H1 (cell line): ENCODE results near the gene PTPN21. TPM values are rescaled to one million over a fixed set of nuclear protein-coding genes. Genes with fewer than 3 reads are reported as not detected.

Source experiments
- CTCF ChIA-PET: fragments of 300-600 bp; sonication (Branson Sonifier 250); formaldehyde crosslinking; loops from one replicate; lab custom pipeline; 2021; ENCODE audit not compliant: partially characterized antibody; lab: Charles Lee
- POLR2A ChIA-PET: fragments of 300-600 bp; sonication (Branson Sonifier 250); formaldehyde crosslinking; loops from one replicate; lab custom pipeline; 2021; ENCODE audit warnings: inconsistent platforms; ENCODE audit not compliant: partially characterized antibody; lab: Charles Lee
- DNase-seq, 2 experiments: peaks; one replicate each; pipeline versions ENCODE4 v3.0.0 to v3.0.0-alpha.2; 2010 to 2022; ENCODE audit warnings: low spot score in 2 of 2, low read depth in 1 of 2, mixed read lengths in 1 of 2
- FAIRE-seq: peaks from 2 replicates; lab custom pipeline; 2011; peaks lifted over from hg19 to GRCh38; lab: Jason Lieb, UNC
- H2AFZ ChIP-seq: 2 replicates; pipeline ENCODE4 v1.8.1; 2012; ENCODE audit warnings: low read length, inconsistent platforms
- H2AK5ac ChIP-seq: 2 replicates; pipeline ENCODE4 v1.6.1; 2013; ENCODE audit warnings: low read depth, low read length
- H2BK120ac ChIP-seq: replicated peaks from 2 replicates; pipeline ENCODE3; 2013; ENCODE audit warnings: low read depth, low read length, inconsistent platforms
- H2BK12ac ChIP-seq: 2 replicates; pipeline ENCODE4 v1.6.1; 2013; ENCODE audit warnings: low read depth, low read length
- H2BK15ac ChIP-seq: 2 replicates; pipeline ENCODE4 v1.6.1; 2013; ENCODE audit warnings: low read length
- H2BK20ac ChIP-seq: 2 replicates; pipeline ENCODE4 v1.6.1; 2013; ENCODE audit warnings: low read length
- H2BK5ac ChIP-seq: 2 replicates; pipeline ENCODE4 v1.6.1; 2013; ENCODE audit warnings: low read depth, low read length
- H3K14ac ChIP-seq: 2 replicates; pipeline ENCODE4 v1.6.1; 2013; ENCODE audit warnings: inconsistent platforms; ENCODE audit not compliant: insufficient read length
- H3K18ac ChIP-seq: 2 replicates; pipeline ENCODE4 v1.6.1; 2013; ENCODE audit warnings: low read length; ENCODE audit errors: extremely low read depth
- H3K23ac ChIP-seq: 2 replicates; pipeline ENCODE4 v1.6.1; 2013; ENCODE audit warnings: inconsistent platforms; ENCODE audit not compliant: insufficient read length
- H3K23me2 ChIP-seq: 2 replicates; pipeline ENCODE4 v1.6.1; 2013; ENCODE audit warnings: low read depth, low read length
- H3K27ac ChIP-seq: 2 replicates; pipeline ENCODE4 v1.6.1; 2011; ENCODE audit warnings: low read depth, low read length, inconsistent platforms
- H3K27me3 ChIP-seq, 4 experiments: replicated peaks in 1 of 4; 1 replicate in 1 of 4; 2 replicates in 3 of 4; pipeline versions ENCODE4 v1.6.1 to v1.8.1; 2011 to 2013; ENCODE audit warnings: low read length in 3 of 4, mild to moderate bottlenecking in 3 of 4, inconsistent platforms in 2 of 4, mixed read lengths in 2 of 4, moderate library complexity in 1 of 4; ENCODE audit not compliant: control insufficient read depth in 3 of 4, insufficient read depth in 3 of 4; ENCODE audit errors: extremely low read depth in 1 of 4
- H3K36me3 ChIP-seq, 4 experiments: 2 replicates each; pipeline versions ENCODE4 v1.6.1 to v1.8.1; 2011 to 2013; ENCODE audit warnings: mild to moderate bottlenecking in 4 of 4, low read length in 3 of 4, moderate library complexity in 2 of 4, control low read depth in 1 of 4, inconsistent platforms in 1 of 4; ENCODE audit not compliant: insufficient read depth in 4 of 4, control insufficient read depth in 2 of 4
- H3K4ac ChIP-seq: replicated peaks from 2 replicates; pipeline ENCODE3; 2013; ENCODE audit warnings: low read length, low read depth, mixed read lengths, inconsistent platforms; ENCODE audit not compliant: insufficient read length
- H3K4me1 ChIP-seq, 4 experiments: replicated peaks in 1 of 4; 1 replicate in 1 of 4; 2 replicates in 3 of 4; pipeline versions ENCODE4 v1.6.1 to v1.8.1; 2011 to 2013; ENCODE audit warnings: low read length in 3 of 4, inconsistent platforms in 2 of 4, mixed read lengths in 1 of 4; ENCODE audit not compliant: insufficient read depth in 4 of 4, control insufficient read depth in 3 of 4
- H3K4me2 ChIP-seq, 2 experiments: 2 replicates each; pipeline versions ENCODE4 v1.6.1 to v1.8.1; 2011 to 2013; ENCODE audit warnings: low read depth in 2 of 2, low read length in 2 of 2, control low read depth in 1 of 2, inconsistent platforms in 1 of 2, mild to moderate bottlenecking in 1 of 2; ENCODE audit not compliant: insufficient read depth in 1 of 2
- H3K4me3 ChIP-seq, 4 experiments: fragments of 200-600, 300-600 bp in 1 of 4; sonication (generic), shearing (Covaris generic), sonication (Bioruptor Twin) in 1 of 4; 2 replicates each; pipeline versions ENCODE4 v1.5.1 to v1.8.1; 2011 to 2016; ENCODE audit warnings: low read length in 4 of 4, low read depth in 3 of 4, control low read depth in 2 of 4, inconsistent platforms in 2 of 4, mild to moderate bottlenecking in 2 of 4, mixed read lengths in 1 of 4, moderate library complexity in 1 of 4; ENCODE audit not compliant: insufficient read depth in 2 of 4; ENCODE audit errors: extremely low read depth in 1 of 4
- H3K56ac ChIP-seq: replicated peaks from 2 replicates; pipeline ENCODE3; 2013; ENCODE audit warnings: low read depth, mild to moderate bottlenecking, mixed read lengths, low read length, inconsistent platforms; ENCODE audit not compliant: insufficient read length
- H3K79me1 ChIP-seq: 2 replicates; pipeline ENCODE4 v1.6.1; 2013; ENCODE audit warnings: low read depth, low read length, control low read depth
- H3K79me2 ChIP-seq, 2 experiments: 2 replicates each; pipeline versions ENCODE4 v1.6.1 to v1.8.1; 2012 to 2013; ENCODE audit warnings: low read length in 2 of 2, mild to moderate bottlenecking in 2 of 2, inconsistent platforms in 1 of 2; ENCODE audit not compliant: insufficient read depth in 2 of 2, control insufficient read depth in 1 of 2
- H3K9ac ChIP-seq, 4 experiments: replicated peaks in 1 of 4; 1 replicate in 1 of 4; 2 replicates in 3 of 4; pipeline versions ENCODE4 v1.6.1 to v1.8.1; 2011 to 2013; ENCODE audit warnings: low read depth in 3 of 4, low read length in 3 of 4, control low read depth in 2 of 4, mild to moderate bottlenecking in 2 of 4, moderate library complexity in 2 of 4, inconsistent platforms in 1 of 4; ENCODE audit errors: extremely low read depth in 1 of 4
- H3K9me3 ChIP-seq, 2 experiments: 2 replicates each; pipeline versions ENCODE4 v1.6.1 to v1.8.1; 2012 to 2013; ENCODE audit warnings: mild to moderate bottlenecking in 2 of 2, moderate library complexity in 2 of 2, control low read depth in 1 of 2, inconsistent platforms in 1 of 2, low read depth in 1 of 2, low read length in 1 of 2, mixed read lengths in 1 of 2; ENCODE audit not compliant: insufficient read depth in 2 of 2
- H4K20me1 ChIP-seq, 2 experiments: replicated peaks in 1 of 2; 2 replicates each; pipeline versions ENCODE3 to v1.8.1; 2011 to 2013; ENCODE audit warnings: inconsistent platforms in 2 of 2, low read length in 2 of 2, mild to moderate bottlenecking in 1 of 2; ENCODE audit not compliant: insufficient read depth in 2 of 2, control insufficient read depth in 1 of 2
- H4K5ac ChIP-seq: 2 replicates; pipeline ENCODE4 v1.6.1; 2013; ENCODE audit warnings: low read length, low read depth, mixed read lengths, inconsistent platforms; ENCODE audit not compliant: insufficient read length
- H4K8ac ChIP-seq: 2 replicates; pipeline ENCODE4 v1.8.0; 2013; ENCODE audit warnings: mild to moderate bottlenecking, moderate library complexity, low read length, inconsistent platforms; ENCODE audit not compliant: insufficient read depth; ENCODE audit errors: extremely low read depth
- H4K91ac ChIP-seq: replicated peaks from 2 replicates; pipeline ENCODE3; 2013; ENCODE audit warnings: low read length, mixed read lengths, inconsistent platforms; ENCODE audit not compliant: insufficient read length
- BCL11A ChIP-seq, 2 experiments: IDR thresholded peaks; one replicate each; pipeline ENCODE4 v1.6.1; 2011; ENCODE audit warnings: low read depth in 2 of 2, low read length in 2 of 2, mild to moderate bottlenecking in 2 of 2
- HDAC2 ChIP-seq, 2 experiments: fragments of 300-600 bp in 1 of 2; sonication (generic) in 1 of 2; IDR thresholded peaks; 2 replicates each; pipeline ENCODE4 v1.6.1; 2011 to 2012; ENCODE audit warnings: low read depth in 2 of 2, low read length in 2 of 2, mild to moderate bottlenecking in 2 of 2, moderate library complexity in 2 of 2, borderline replicate concordance in 1 of 2, inconsistent platforms in 1 of 2
- KDM4A ChIP-seq: IDR thresholded peaks from one replicate; pipeline ENCODE4 v1.7.1; 2012; ENCODE audit warnings: low read depth, mild to moderate bottlenecking, moderate library complexity, low read length, inconsistent platforms; ENCODE audit not compliant: severe bottlenecking
- NRF1 ChIP-seq: IDR thresholded peaks from 2 replicates; pipeline ENCODE4 v1.6.1; 2011; ENCODE audit warnings: mild to moderate bottlenecking, low read depth, low read length, improper control_type of control experiment
- PHF8 ChIP-seq: fragments of 200-600 bp; sonication (generic); conservative IDR thresholded peaks from 2 replicates; pipeline ENCODE4 v1.7.1; 2012; ENCODE audit warnings: low read depth, mild to moderate bottlenecking, inconsistent platforms, low read length, moderate library complexity
- POU5F1 ChIP-seq: IDR thresholded peaks from 2 replicates; pipeline ENCODE4 v1.6.1; 2011; ENCODE audit warnings: low read depth, mild to moderate bottlenecking, low read length, moderate library complexity
- RXRA ChIP-seq: IDR thresholded peaks from 2 replicates; pipeline ENCODE4 v1.6.1; 2011; ENCODE audit warnings: low read depth, mild to moderate bottlenecking, low read length, moderate library complexity; ENCODE audit not compliant: insufficient read depth
- WGBS, 2 experiments: shearing (Covaris generic) in 1 of 2; methylation state at CpG; one replicate each; pipeline versions ENCODE4 v1.1.6 to v1.1.7; 2013 to 2015; ENCODE audit warnings: low lambda C conversion rate in 2 of 2, mixed read lengths in 2 of 2, inconsistent platforms in 1 of 2, low coverage in 1 of 2, missing lambda C conversion rate in 1 of 2; ENCODE audit not compliant: insufficient replicate concordance in 2 of 2, insufficient coverage in 1 of 2, insufficient read length in 1 of 2; ENCODE audit errors: extremely low coverage in 1 of 2, missing lambda C conversion rate in 1 of 2; 5-methylcytosine and 5-hydroxymethylcytosine counted together
- polyA plus RNA-seq, 7 experiments: library from polyadenylated mRNA; depleted of rRNA in 3 of 7; stranded (reverse) in 5 of 7; unstranded in 2 of 7; fragments of >200 nt in 5 of 7; fragments of 200-250 nt in 2 of 7; gene quantifications; 1 replicate in 5 of 7; 2 replicates in 1 of 7; 4 replicates in 1 of 7; pipeline versions ENCODE4 v1.2.1 to v1.2.3, GENCODE V29; 2011 to 2013; ENCODE audit warnings: missing spikeins in 2 of 7, mixed read lengths in 2 of 7
- total RNA-seq: library from RNA; stranded (reverse); fragmentation: NEBNext Ultra II Directional; extraction: Animal tissue kit (Norgen Biotek cat#: 25700); gene quantifications from 2 replicates; pipeline ENCODE4 v1.2.1, GENCODE V29; 2021

The PTPN21 gene
- total and polyA plus RNA-seq, 2 of the 8 experiments (the other 6 are each of a cell fraction or from before 2014, with no cell fraction given) = 6.5 to 16.1 TPM

- H2BK120ac ChIP-seq = no peak overlapping the region
- no peak overlapping the region for H2AK5ac ChIP-seq
- WGBS, 2 experiments = 95% methylated on average over 1 of the region's 1 CpG; no CpG with 5 or more reads in 1 of the 2 experiments
- ChIA-PET CTCF (interaction anchor here (1.1 to 2.9 kb wide), 6 partner anchors 10 to 523 kb away, joined by 3 to 8 read pairs (median 4); no protein-coding TSS in a partner anchor), POLR2A (no interaction called here)
- H3K4me2 ChIP-seq = no peak overlapping the region
- H4K20me1 ChIP-seq = peaks cover 0 to 3% of the 10 kb centered on the region in 2 experiments
- no peaks in the 10 kb centered on the region for H3K27me3 ChIP-seq
- no peaks in the 10 kb centered on the region for H3K79me1 ChIP-seq
- H3K79me2 ChIP-seq = no peaks in the 10 kb centered on the region
- H3K9ac ChIP-seq = no peak overlapping the region
- no peaks in the 10 kb centered on the region for H3K4me1 ChIP-seq
- no peak overlapping the region for H2BK12ac ChIP-seq
- H2AFZ ChIP-seq = no peak overlapping the region
- H3K23ac ChIP-seq = no peak overlapping the region
- no peak overlapping the region for H4K91ac ChIP-seq
- H2BK5ac ChIP-seq = no peak overlapping the region
- DNase-seq = no peak
- H3K4me3 ChIP-seq = no peak overlapping the region
- H3K56ac ChIP-seq = no peak overlapping the region
- no peaks in the 10 kb centered on the region for H3K9me3 ChIP-seq
- no peak overlapping the region for H3K18ac ChIP-seq
- TF ChIP-seq NRF1 = no peak
- no peak for TF ChIP-seq HDAC2 (IDR thresholded peaks at IDR 0.05; ENCODE audit: borderline replicate concordance in 1 of 2, low read depth in 2 of 2, low read length in 2 of 2)
- no peak for TF ChIP-seq BCL11A (IDR thresholded peaks at IDR 0.05; ENCODE audit: low read depth in 2 of 2, low read length in 2 of 2)
- TF ChIP-seq KDM4A = no peak
- no peak for TF ChIP-seq PHF8
- no peak for TF ChIP-seq RXRA
- TF ChIP-seq POU5F1 = no peak
- H3K23me2 ChIP-seq = no peaks in the 10 kb centered on the region
- peaks cover 0 to 49% (median 18%) of the 10 kb centered on the region in 4 experiments; a peak in 6 of 8 replicates for H3K36me3 ChIP-seq
- H3K27ac ChIP-seq = no peak overlapping the region
- FAIRE-seq = no peak
- H3K14ac ChIP-seq = no peak overlapping the region
- H4K8ac ChIP-seq = no peak overlapping the region
- H2BK15ac ChIP-seq = no peak overlapping the region
- no peak overlapping the region for H2BK20ac ChIP-seq
- H3K4ac ChIP-seq = no peak overlapping the region
- no peak overlapping the region for H4K5ac ChIP-seq
These were observed 86.4 kb downstream of the PTPN21 start for GRCh38 chr14:88468406-88468805.
